ENCODE results near the gene RPP25. TPM values are rescaled to one million over a fixed set of nuclear protein-coding genes. Genes with fewer than 3 reads are reported as not detected.

Gene RPP25
- total RNA-seq, 1 donor from 2014 or later: 11.3 TPM

- no peak for TF ChIP-seq CTCF (IDR thresholded peaks at IDR 0.05)
- TF ChIP-seq POLR2AphosphoS5 (IDR thresholded peaks at IDR 0.05; ENCODE audit: insufficient read depth in 1 of 2, low read depth in 1 of 2): no peak
- no peak for TF ChIP-seq POLR2A (IDR thresholded peaks at IDR 0.05)
- Histone ChIP-seq H3K27me3 (no peaks in the 10 kb centered on the region), H3K9me3 (no peaks in the 10 kb centered on the region)
Observed at GRCh38 chr15:74995779-74996765, 39.5 kb upstream of the RPP25 start.

GRCh38 chr15:74995182-74995778, 38.7 kb upstream of the RPP25 start, which contains the start of gene SCAMP5:
SCAMP5 (plus strand) TSS chr15:74995563; CDS start chr15:75011840, 16,277 bp downstream.
- H3K27me3 ChIP-seq: no peaks in the 10 kb centered on the region

More at GRCh38 chr15:74995779-74996765, 39.5 kb upstream of the RPP25 start:
- no peaks in the 10 kb centered on the region for H3K36me3 ChIP-seq
- H3K27ac ChIP-seq: no peak overlapping the region
- H3K4me1 ChIP-seq: peaks cover 7% of the 10 kb centered on the region
- peak overlapping the region; percentile 56 to 58 for H3K4me3 ChIP-seq
- intact Hi-C loops (cut with DNase I): no loop called here
- DNase-seq (ENCODE audit: extremely low spot score in 2 of 2): no peak

GRCh38 chr15:74994685-74995084, 38.1 kb upstream of the RPP25 start:
- Histone ChIP-seq H3K4me3 (peak overlapping the region in 1 of 2 donors; percentile 58), H3K27me3 (no peaks in the 10 kb centered on the region), H3K36me3 (no peaks in the 10 kb centered on the region), H3K27ac (no peak overlapping the region), H3K4me1 (peaks cover 7% of the 10 kb centered on the region), H3K9me3 (no peaks in the 10 kb centered on the region)
- DNase-seq (ENCODE audit: extremely low spot score in 2 of 2): no peak
- TF ChIP-seq CTCF (IDR thresholded peaks at IDR 0.05) (no peak), POLR2A (IDR thresholded peaks at IDR 0.05) (no peak), POLR2AphosphoS5 (IDR thresholded peaks at IDR 0.05; ENCODE audit: insufficient read depth in 1 of 2, low read depth in 1 of 2) (no peak)
- intact Hi-C loops (cut with DNase I): no loop called here

More at GRCh38 chr15:74995182-74995778, 38.7 kb upstream of the RPP25 start, which contains the start of gene SCAMP5:
- Histone ChIP-seq H3K9me3 (no peaks in the 10 kb centered on the region), H3K27ac (no peak within 1 kb of the TSS), H3K4me1 (peaks cover 7% of the 10 kb centered on the region), H3K4me3 (peak within 1 kb of the TSS; percentile 56 to 58), H3K36me3 (no peaks in the 10 kb centered on the region)
- TF ChIP-seq POLR2AphosphoS5 (IDR thresholded peaks at IDR 0.05; ENCODE audit: insufficient read depth in 1 of 2, low read depth in 1 of 2) (no peak), POLR2A (IDR thresholded peaks at IDR 0.05) (no peak), CTCF (IDR thresholded peaks at IDR 0.05) (no peak)
- intact Hi-C loops (cut with DNase I): no loop called here
- DNase-seq (ENCODE audit: extremely low spot score in 2 of 2): no peak

GRCh38 chr15:74994236-74994635, 37.7 kb upstream of the RPP25 start:
- intact Hi-C loops (cut with DNase I): no loop called here

More at GRCh38 chr15:74994236-74994635, 37.7 kb upstream of the RPP25 start:
- Histone ChIP-seq H3K9me3 (no peaks in the 10 kb centered on the region), H3K4me3 (no peak overlapping the region), H3K4me1 (peaks cover 7% of the 10 kb centered on the region), H3K27me3 (no peaks in the 10 kb centered on the region), H3K36me3 (no peaks in the 10 kb centered on the region), H3K27ac (no peak overlapping the region)
- TF ChIP-seq CTCF (IDR thresholded peaks at IDR 0.05): no peak
- no peak for TF ChIP-seq POLR2A (IDR thresholded peaks at IDR 0.05)
- no peak for TF ChIP-seq POLR2AphosphoS5 (IDR thresholded peaks at IDR 0.05; ENCODE audit: insufficient read depth in 1 of 2, low read depth in 1 of 2)
- DNase-seq (ENCODE audit: extremely low spot score in 2 of 2): no peak
